Measurements from ENCODE around the gene LRP2.

The LRP2 gene

DNA sequence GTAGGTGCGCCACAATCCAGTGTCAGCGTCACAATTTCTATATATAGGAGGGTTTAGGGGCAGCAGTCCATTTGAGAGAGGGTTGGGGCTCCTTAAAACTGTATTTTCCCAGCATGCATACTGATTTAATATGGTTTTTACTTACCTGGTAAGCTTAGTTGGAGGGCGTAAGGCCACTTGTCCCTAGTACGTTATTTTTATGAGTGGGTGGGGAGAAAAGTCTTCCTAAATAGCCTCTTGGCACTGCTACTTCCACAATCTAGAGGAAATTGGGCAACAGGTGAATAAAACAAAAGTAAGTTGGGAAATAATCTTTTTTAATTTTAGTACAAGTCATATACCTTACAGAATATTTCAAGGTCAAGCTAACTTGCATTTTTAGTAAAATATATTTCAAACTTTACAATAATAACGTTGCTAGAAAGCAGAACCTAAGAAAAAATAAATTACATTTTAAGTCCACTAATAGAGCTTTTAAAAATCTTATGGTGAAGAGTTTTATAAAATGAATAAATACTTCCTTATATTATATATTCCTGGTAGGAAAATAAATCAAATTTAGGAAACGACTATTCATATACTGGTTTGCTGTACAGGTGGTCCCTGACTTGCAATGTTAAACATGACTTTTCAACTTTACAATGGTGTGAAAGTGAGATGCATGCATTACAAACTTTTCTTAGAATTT, 272.1 kb downstream of the LRP2 start:
- no peak for DNase-seq (ENCODE audit: low read depth in 3 of 3)

DNA sequence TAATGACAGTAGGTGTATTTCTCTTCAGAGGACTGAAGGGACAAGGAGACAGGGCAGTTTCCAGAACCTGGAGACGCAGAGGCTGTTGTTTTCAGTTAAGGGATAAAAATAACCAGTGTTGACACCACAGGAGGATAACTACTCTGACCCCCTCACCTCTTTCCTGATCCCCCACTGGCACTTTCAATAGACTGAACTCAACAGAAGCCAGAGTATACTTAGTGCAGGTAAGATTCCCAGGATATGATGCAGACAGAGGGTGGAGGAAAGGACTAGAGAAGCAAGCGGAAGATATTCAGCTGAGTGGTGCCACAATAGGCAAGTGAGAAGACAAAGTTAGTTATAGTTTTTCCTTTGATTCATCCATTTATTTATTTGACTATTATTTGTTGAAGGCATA, 273.2 kb downstream of the LRP2 start:
- no peak for DNase-seq (ENCODE audit: low read depth in 3 of 3)

DNA sequence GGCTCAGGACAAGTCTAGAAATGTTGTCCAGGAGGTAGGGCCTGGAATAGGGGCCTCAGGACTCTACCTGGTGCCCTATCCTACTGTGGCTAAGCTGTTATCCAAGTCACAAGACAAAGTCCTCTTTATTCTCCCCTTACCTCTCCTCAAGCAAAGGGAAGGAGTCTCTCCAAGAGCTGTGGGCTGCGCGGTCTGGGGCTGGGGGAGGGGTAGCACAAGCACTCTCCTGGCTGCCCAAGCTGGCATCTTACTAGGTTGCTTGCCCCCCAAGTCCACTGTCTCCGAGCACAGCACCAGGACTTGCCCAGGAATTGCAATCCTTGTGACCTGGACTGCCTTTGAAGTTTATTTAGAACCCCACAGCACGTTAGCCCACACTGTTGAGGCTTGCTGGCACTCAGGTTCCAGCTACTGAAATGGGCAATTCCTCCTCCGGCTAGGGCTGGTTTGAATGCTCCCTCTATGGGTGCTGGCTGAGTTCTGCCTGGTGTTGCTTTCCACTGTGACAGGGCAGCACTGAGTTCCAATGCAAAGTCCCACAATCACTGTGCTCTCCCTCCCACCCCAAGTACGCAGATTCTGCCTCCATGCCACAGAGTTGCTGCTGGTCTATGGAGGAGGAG, 274.5 kb downstream of the LRP2 start:
- no peak for DNase-seq (ENCODE audit: low read depth in 3 of 3)

DNA sequence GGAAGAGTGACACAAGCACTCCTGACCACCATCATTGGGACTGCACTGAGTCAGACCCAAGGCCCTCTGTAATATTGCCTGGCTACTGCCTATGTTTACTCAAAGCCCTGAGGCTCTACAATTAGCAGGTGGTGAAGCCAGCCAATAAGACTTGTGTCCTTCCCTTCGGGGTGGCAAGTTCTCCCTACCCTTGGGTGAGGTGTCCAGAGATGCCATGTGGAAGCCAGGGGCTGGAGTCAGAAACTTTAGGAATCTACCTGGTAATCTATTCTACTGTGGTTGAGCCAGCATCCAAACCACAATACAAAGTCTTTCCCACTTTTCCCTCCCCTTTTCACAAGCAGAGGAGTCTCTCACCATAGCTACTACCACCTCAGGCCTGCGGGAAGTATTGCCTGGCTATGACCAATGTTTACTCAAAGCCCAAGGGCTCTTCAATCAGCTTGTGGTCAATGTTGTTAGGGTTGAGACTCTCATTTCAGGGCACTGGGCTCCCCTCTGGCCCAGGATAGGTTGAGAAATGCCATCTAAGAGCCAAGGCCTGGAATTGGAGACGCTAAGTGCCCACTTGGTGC, 275.4 kb downstream of the LRP2 start:
- DNase-seq (ENCODE audit: low read depth in 3 of 3): no peak

DNA sequence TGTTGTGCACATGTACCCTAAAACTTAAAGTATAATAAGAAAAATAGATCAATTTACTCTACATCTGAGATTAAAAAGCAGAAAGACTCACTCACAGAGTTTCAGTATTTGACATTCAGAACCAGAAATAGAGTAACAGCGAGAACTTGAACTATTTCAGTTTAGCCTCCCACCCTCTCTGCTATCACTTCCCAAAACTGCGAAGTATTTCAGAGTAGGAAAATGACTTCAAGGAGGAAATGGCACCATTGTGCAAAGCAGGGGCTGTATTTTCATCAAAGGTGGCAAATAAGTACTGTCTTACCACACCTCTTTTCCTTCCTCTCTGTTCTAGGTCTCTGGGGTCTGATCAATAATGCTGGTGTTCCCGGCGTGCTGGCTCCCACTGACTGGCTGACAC, 279.3 kb downstream of the LRP2 start:
- no peak for DNase-seq (ENCODE audit: low read depth in 3 of 3)

DNA sequence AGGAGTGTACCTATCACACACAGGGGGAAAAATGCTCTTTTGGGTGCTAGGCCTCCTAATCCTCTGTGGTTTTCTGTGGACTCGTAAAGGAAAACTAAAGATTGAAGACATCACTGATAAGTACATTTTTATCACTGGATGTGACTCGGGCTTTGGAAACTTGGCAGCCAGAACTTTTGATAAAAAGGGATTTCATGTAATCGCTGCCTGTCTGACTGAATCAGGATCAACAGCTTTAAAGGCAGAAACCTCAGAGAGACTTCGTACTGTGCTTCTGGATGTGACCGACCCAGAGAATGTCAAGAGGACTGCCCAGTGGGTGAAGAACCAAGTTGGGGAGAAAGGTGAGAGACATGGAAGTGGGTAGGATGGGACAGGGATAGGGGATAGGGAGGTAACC, 280.8 kb downstream of the LRP2 start:
- DNase-seq (ENCODE audit: low read depth in 3 of 3): no peak

DNA sequence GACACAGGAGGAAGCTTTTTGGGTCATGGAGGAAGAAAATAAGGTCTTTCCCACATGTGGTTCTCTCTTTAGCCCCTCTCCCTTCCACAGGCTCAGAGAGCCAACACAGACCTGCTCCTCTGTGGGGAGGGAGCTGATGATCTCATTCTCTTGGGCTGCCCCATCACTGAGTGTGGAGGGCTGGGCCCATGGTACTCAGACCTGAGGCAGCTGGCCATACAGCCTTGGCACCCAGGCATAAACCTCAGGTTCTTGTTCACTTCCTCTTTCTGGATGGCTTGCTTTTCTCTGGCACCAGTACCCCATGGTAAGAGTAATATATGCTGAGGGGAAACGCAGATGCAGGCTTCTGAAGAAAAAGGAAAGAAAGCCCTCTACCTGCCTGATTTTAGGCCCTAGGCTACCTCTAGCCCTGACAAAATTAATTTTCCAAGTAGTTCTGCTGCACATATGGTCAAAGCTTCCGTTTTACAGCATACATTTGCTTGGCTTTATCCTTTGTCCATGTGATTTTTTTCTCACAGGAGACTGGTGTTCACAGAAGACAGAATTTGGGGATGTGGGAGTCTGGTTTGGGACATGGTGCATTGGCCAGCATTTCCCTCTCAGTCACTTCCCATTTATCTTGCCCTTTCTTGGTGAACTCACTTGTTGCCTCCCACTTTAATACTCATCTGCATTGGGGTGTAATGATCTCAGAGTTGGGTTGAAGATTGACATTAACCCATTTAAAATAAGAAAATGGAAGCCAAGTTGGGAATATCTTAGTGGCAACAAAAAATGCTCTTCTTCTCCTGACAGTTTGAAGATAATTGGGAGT, 281.9 kb downstream of the LRP2 start:
- DNase-seq (ENCODE audit: low read depth in 3 of 3): no peak

DNA sequence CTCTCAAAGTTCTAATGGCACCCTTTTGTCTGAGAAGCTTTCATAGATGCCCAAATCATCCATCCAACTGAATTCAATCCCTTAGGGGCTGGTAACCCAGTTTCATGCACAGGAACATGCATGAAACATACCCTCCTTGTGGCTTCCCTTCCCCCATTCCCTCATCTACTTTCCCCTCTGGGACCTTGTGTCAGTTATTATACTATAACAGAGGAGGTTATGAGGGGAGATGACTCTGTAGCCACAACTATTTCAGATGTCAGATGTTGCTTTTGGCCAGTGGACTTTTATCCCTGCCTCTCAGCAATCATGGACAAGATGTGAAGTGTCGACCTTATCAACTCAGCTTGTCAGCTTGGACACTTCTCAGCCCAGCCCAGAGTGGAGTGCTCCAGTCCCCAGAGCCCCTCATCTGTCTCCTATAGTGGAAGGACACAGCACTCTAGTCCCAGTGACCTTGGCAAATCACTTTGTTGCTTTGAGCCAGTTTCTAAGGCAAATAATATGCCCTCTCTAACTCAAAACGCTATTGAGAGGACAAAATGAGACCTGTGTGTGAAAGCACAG, 284.6 kb downstream of the LRP2 start:
- DNase-seq (ENCODE audit: low read depth in 3 of 3): no peak

Measured in stimulated activated CD4-positive, alpha-beta T cell treated with anti-CD3 and anti-CD28 coated beads, TNF-alpha, amount 100 ng/mL, for 4 hours (primary cell).